Anterior cingulate cortex (tissue), 58 donors: ENCODE measurements around the gene CKAP4.
"Not testable (repeated sequence)": the region's sequence is repeated elsewhere in the genome, so short reads cannot be mapped to it uniquely, and the experiment has no call there.

ENCODE experiments used
- DNase-seq, 58 donors: peaks; one replicate each; lab custom pipeline; 2025; lab: John Stamatoyannopoulos, UW

Gene CKAP4

GRCh38 chr12:106247674-106248311 lies at the start of gene CKAP4:
Gene CKAP4, minus strand, starts transcription at chr12:106248020. Its CDS starts 169 bp downstream, at chr12:106247851.
- peak in 46 of 58 donors; percentile 13 to 67 (median 42) for DNase-seq

- DNase-seq: no peak
Observed at GRCh38 chr12:106297075-106297474, 49.3 kb upstream of the CKAP4 start.

- DNase-seq: no peak
Observed at GRCh38 chr12:106296179-106296877, 48.5 kb upstream of the CKAP4 start.

- DNase-seq: no peak
Observed at GRCh38 chr12:106292339-106292738, 44.5 kb upstream of the CKAP4 start.

GRCh38 chr12:106291342-106291741 lies 43.5 kb upstream of the CKAP4 start:
- DNase-seq: no peak

- no peak for DNase-seq
Observed at GRCh38 chr12:106290666-106291065, 42.8 kb upstream of the CKAP4 start.

- no peak for DNase-seq
Observed at GRCh38 chr12:106289196-106289681, 41.4 kb upstream of the CKAP4 start.

- DNase-seq: peak in 1 of 58 donors; percentile 33
Observed at GRCh38 chr12:106288494-106289195, 40.8 kb upstream of the CKAP4 start.

GRCh38 chr12:106288101-106288493 lies 40.3 kb upstream of the CKAP4 start:
- no peak for DNase-seq

GRCh38 chr12:106287364-106287763 lies 39.5 kb upstream of the CKAP4 start:
- no peak for DNase-seq

- DNase-seq: not testable (repeated sequence)
Observed at GRCh38 chr12:106286576-106287162, 38.8 kb upstream of the CKAP4 start.

GRCh38 chr12:106285982-106286381 lies 38.2 kb upstream of the CKAP4 start:
- no peak for DNase-seq

- DNase-seq: peak in 5 of 58 donors; percentile 6 to 59 (median 17)
Observed at GRCh38 chr12:106284358-106285105, 36.7 kb upstream of the CKAP4 start.

- DNase-seq: no peak
Observed at GRCh38 chr12:106282457-106283097, 34.8 kb upstream of the CKAP4 start.

GRCh38 chr12:106281804-106282203 lies 34.0 kb upstream of the CKAP4 start:
- no peak for DNase-seq

GRCh38 chr12:106281056-106281782 lies 33.4 kb upstream of the CKAP4 start:
- no peak for DNase-seq

- peak in 1 of 58 donors; percentile 4 for DNase-seq
Observed at GRCh38 chr12:106280106-106280505, 32.3 kb upstream of the CKAP4 start.

- no peak for DNase-seq
Observed at GRCh38 chr12:106276032-106276740, 28.4 kb upstream of the CKAP4 start.
